ENCODE measurements around the gene SEMA3C. TPM values are rescaled to one million over a fixed set of nuclear protein-coding genes. Genes with fewer than 3 reads are reported as not detected.

Gene SEMA3C
- total RNA-seq, 6 experiments from 2014 or later, result 52.4 to 74.6 (median 61.4) TPM

DNA sequence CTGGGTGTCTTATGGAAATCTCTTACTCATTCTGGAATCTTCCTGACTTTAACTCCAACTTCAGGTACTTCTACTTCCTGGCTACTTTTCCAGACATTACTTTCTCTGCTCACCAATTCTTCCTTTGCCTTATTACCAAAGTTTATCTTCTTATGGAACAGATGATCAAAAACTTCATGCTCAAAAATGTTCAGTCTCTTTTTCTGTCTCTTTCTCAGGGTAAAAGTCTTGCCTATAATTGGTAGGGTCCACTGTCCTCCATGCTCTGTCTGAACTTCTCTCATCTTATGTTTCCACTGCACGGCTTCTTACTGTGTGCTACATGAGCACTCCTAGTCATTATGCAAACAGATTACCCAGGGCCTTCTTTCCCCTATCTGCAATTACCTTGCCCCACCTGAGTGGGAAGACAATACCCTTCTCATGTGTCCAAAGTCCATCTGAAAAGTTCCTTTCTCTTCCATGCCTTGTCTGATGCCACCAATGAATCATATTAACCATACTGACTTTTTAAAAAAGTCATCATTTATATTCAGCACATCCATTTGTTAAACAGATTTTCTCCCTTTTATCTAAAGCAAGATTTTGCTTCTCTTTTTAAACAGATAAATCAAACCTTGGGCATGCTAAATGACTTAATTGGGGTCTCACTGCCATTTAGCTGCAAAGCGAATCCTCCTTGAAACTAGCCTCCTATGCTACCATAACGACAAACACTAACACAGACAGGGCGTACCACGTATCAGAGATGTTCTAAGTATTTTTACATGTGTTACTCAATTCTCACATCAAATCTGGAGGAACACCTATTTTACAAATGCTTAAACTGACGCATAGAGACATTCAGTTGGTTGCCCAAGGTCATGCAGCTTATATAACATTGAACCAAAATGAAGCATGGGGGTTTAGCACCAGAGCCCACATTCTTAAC is 48.8 kb downstream of the SEMA3C start:
- Mint-ChIP-seq H3K4me1 (ENCODE audit: low read depth) (peaks cover 24% of the 10 kb centered on the region), H3K27me3 (ENCODE audit: insufficient read depth) (0 out of 2 replicates have a peak, but pooled peaks cover 2% of the 10 kb centered on the region), H3K9me3 (no peaks in the 10 kb centered on the region), H3K36me3 (ENCODE audit: low read depth) (peaks cover 11% of the 10 kb centered on the region), H3K4me3 (no peak overlapping the region), H3K27ac (peak overlapping the region; percentile 1; the same call in 1 of the 2 replicates)
- DNase-seq, result no peak
- TF ChIP-seq, protein P1, sequence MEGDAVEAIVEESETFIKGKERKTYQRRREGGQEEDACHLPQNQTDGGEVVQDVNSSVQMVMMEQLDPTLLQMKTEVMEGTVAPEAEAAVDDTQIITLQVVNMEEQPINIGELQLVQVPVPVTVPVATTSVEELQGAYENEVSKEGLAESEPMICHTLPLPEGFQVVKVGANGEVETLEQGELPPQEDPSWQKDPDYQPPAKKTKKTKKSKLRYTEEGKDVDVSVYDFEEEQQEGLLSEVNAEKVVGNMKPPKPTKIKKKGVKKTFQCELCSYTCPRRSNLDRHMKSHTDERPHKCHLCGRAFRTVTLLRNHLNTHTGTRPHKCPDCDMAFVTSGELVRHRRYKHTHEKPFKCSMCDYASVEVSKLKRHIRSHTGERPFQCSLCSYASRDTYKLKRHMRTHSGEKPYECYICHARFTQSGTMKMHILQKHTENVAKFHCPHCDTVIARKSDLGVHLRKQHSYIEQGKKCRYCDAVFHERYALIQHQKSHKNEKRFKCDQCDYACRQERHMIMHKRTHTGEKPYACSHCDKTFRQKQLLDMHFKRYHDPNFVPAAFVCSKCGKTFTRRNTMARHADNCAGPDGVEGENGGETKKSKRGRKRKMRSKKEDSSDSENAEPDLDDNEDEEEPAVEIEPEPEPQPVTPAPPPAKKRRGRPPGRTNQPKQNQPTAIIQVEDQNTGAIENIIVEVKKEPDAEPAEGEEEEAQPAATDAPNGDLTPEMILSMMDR (IDR thresholded peaks at IDR 0.05), result no peak

DNA sequence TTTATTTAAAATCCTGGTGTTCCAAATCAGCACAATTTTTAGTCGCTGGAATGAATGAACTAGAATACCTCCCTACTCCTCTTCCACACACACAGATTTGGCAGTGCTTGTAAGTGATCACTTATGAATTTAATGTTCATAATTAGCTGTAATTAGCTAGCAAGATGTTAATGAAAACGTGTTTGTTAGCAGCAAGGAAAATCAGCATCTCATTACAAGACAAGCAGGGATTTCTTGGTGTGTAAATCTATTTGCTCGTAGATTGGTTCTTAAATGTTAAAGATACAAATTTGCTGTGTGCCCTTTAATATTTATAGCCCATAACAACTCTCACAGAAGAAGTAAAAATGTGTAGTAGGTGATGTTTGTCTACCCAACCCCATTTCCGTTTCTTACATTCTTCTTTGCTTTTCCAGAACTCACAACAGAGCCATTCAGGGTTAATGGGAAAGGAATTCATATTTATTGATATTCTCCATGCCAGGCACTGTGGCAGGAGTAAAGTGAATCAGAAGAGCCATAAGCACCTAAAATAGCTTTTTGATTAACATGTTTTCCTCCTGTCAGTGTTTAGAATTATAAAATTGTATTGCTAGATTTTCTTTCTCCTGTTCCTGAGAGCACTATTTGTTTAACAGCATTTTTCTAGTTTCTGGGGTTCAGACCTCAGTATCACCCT is 49.6 kb downstream of the SEMA3C start:
- H3K9me3 Mint-ChIP-seq, result no peaks in the 10 kb centered on the region
- H3K36me3 Mint-ChIP-seq (ENCODE audit: low read depth), result peaks cover 16% of the 10 kb centered on the region
- H3K27ac Mint-ChIP-seq, result peak overlapping the region; percentile 1; the same call in 1 of the 2 replicates
- H3K4me3 Mint-ChIP-seq, result no peak overlapping the region
- H3K27me3 Mint-ChIP-seq (ENCODE audit: insufficient read depth), result 0 out of 2 replicates have a peak, but pooled peaks cover 2% of the 10 kb centered on the region
- DNase-seq, result no peak
- peaks cover 24% of the 10 kb centered on the region for H3K4me1 Mint-ChIP-seq (ENCODE audit: low read depth)
- TF ChIP-seq, protein P1 (IDR thresholded peaks at IDR 0.05), result no peak

DNA sequence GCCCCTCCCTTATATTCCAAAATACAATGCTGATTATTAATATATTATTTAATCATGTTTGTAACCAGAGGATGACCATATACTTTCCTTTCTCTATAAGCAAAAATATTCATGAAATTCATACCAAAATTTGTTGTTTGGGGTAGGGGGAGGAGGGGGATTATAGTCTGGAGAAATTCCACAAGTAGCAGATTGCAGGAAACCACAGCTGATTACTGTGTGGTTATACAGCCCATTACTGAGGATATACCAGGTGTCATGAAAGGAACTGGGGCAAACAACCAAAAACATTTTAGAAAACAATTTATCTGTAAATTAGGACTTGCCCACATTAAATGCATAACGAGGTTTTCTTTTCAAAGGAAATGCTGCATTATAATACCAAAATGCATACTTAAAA is 50.3 kb downstream of the SEMA3C start:
- Mint-ChIP-seq H3K27ac (no peak overlapping the region), H3K4me1 (ENCODE audit: low read depth) (peaks cover 24% of the 10 kb centered on the region), H3K9me3 (no peaks in the 10 kb centered on the region), H3K36me3 (ENCODE audit: low read depth) (peaks cover 15% of the 10 kb centered on the region; the same call in 1 of the 2 replicates), H3K27me3 (ENCODE audit: insufficient read depth) (0 out of 2 replicates have a peak, but pooled peaks cover 2% of the 10 kb centered on the region), H3K4me3 (no peak overlapping the region)
- DNase-seq, result no peak
- TF ChIP-seq, protein P1 (IDR thresholded peaks at IDR 0.05), result no peak

DNA sequence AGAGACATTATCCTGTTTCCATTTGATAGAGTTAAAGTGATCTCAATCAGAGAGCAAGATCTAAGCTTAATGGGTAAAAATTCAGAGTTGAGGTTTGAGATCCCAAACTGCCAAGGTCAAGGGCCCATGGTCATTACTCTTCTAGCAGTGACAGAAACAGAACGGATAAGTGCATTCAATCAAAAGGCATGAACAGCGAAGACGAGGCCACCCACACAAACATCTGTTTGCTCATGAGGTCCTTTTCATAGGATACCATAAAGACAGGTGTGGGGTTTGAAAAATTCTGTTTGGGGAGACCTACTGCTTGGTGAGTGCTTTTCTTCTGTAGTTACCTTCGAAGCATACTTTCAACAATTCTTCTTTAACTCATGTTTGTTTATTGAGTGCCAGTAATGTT is 58.3 kb downstream of the SEMA3C start:
- H3K4me1 Mint-ChIP-seq (ENCODE audit: low read depth), result peaks cover 45% of the 10 kb centered on the region
- H3K4me3 Mint-ChIP-seq, result no peak overlapping the region
- DNase-seq, result no peak
- H3K36me3 Mint-ChIP-seq (ENCODE audit: low read depth), result peaks cover 36% of the 10 kb centered on the region
- H3K27ac Mint-ChIP-seq, result no peak overlapping the region
- no peaks in the 10 kb centered on the region for H3K27me3 Mint-ChIP-seq (ENCODE audit: insufficient read depth)
- TF ChIP-seq, protein P1 (IDR thresholded peaks at IDR 0.05), result no peak
- H3K9me3 Mint-ChIP-seq, result no peaks in the 10 kb centered on the region; the same call in 1 of the 2 replicates

DNA sequence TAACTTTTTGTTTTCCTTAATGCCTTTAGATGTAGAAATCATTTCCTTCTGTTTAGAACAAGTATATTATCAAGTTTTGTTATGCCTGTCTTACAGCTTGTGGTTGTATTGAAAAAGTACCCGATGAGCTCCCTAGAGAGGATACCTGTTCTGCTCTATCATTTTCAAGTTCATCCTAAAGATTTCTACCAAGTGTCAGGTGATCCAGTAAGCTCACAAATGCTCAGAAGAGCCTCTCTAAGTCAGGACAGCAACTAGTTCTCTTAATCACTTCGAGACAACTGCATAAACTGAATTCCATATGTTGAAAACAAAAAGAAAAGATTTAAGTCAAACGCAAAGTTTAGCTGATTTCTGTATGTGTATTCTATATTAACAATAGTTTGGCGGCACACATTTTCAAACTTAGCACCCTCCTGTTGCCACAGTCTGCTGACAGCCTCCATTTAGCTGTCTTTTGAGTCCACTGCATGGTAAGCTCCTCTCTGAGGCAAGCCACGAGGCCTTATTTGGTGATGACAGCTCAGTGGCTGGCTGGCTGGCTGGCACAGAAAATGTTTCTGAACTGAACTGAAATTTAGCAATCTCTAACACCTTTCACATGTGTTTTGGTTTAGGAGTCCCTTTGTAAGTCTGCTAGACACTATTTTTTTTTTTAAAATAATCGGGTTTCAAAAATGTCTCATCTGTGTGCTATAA is 59.4 kb downstream of the SEMA3C start:
- TF ChIP-seq, protein P1 (IDR thresholded peaks at IDR 0.05), result no peak
- DNase-seq, result peak; percentile 10
- H3K27me3 Mint-ChIP-seq (ENCODE audit: insufficient read depth), result no peaks in the 10 kb centered on the region
- H3K4me3 Mint-ChIP-seq, result no peak overlapping the region
- no peaks in the 10 kb centered on the region; the same call in 1 of the 2 replicates for H3K9me3 Mint-ChIP-seq
- H3K36me3 Mint-ChIP-seq (ENCODE audit: low read depth), result peaks cover 34% of the 10 kb centered on the region
- peak overlapping the region; percentile 49 for H3K27ac Mint-ChIP-seq
- H3K4me1 Mint-ChIP-seq (ENCODE audit: low read depth), result peaks cover 50% of the 10 kb centered on the region

Data from HFFc6 (cell line).